NCI-H1417 treated with DMSO at 0.1 percent for 48 hours (cell line): Measurements from ENCODE around the gene KAZN.
A peak's percentile ranks its signal among the peaks of the same experiment; 100 is the strongest.
"Not testable (repeated sequence)": the region's sequence is repeated elsewhere in the genome, so short reads cannot be mapped to it uniquely, and the experiment has no call there.

Experiments
- DNase-seq: peaks from one replicate; lab custom pipeline; 2025; lab: John Stamatoyannopoulos, UW

Gene KAZN

DNA sequence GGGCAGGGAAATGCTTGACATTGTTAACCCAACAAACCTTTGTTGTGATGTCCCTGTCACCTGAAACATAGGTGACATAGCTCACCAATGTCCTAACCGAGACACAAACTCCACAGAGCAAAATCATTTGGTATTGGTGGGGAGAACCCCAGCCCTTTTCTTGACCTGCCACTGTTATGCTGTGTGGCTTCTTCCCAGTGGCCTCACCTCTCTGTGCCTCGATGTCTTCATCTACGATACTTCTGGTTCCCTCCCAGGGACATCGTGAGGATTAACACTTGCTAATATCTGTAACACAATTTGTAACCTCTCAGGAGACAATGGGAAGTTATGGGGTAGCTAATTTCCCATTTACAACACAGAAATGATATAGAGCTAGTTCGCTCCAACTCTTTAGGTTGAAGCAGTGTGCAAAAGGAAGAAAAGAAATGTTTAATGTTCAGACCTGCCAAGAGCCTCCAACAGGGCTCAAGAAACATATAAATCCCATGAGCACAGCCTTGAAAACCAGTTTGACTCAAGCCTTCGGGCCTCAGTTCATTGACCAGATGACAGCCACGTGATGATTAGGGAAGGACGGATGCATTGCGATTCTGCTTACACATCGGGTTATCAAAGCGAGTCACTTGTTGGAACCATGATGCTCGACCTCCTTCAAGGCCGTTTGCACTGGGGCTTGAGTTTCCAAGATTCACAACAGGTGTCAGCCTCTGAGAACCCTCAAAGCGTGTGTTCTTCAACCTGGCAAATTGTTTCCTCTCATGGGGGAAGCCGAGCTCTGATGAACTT is 517.3 kb downstream of the KAZN start:
- DNase-seq = no peak

DNA sequence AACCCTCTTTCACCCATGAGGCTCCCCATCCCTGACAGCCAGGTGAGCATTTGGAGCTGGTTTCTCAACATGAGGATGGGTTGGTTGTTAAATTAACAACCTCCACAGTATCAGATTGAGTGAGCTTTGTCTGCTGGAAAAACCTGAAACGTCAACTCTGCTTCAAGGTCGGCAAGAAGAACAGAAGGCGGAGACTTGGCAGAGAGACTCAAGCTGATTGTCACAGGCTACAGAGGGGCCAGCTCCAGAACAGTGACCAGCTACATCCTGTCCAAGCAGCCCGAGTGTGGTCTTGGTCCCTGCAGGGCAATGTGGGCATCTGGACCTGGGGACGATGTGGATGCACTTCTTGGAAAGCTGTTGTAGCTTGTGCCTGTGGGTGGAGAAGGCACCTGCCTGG is 518.5 kb downstream of the KAZN start:
- no peak for DNase-seq

DNA sequence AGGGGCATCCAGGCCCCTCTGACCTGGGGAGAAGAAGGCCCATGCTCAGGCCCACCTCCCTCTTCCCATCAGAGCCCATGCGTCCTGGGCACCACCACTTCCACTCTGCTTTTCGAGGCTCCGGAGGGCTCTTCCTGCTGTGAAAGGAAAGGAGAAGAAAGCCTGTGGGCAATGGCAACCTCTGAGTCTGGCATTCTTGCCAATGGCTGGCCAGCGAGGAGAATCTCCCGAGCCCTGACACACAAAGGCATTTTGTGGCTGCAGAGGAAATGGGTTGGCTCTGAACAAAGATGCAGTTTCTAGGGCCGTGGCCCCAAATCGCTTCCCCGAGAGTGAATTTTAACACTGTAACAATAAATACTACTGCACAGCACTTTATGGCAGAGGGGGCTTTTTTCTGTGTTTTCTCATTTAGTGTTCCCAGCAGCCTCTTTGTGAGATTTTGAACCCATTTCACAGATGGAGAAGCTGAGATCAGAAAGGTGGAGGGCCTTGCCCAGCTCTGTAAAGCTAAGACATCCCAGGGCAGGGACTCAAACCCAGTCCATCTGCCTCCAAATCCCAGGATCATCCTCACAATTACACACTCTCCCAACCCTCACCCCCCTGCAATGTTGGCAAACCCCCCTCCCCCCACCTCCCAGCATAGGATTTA is 519.3 kb downstream of the KAZN start:
- no peak for DNase-seq

DNA sequence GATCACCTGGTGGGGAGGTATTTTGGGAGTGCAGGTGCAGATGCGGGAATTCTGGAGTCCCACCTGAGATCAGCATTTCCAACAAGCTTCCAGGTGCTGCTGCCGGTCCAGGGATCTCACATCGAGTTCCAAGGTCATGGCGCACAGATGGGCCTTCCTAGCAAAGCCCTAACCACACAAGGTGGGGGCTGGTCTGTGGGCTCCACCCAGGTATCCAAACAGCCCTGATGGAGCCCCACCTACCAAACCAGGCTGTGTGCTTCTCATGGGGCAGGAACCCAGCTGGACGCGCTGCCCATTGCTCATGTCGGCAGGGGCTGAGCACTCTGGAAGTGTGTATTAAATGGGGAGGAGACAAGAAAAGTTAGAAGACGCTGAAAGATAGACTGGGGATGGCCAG is 520.1 kb downstream of the KAZN start:
- DNase-seq = no peak

DNA sequence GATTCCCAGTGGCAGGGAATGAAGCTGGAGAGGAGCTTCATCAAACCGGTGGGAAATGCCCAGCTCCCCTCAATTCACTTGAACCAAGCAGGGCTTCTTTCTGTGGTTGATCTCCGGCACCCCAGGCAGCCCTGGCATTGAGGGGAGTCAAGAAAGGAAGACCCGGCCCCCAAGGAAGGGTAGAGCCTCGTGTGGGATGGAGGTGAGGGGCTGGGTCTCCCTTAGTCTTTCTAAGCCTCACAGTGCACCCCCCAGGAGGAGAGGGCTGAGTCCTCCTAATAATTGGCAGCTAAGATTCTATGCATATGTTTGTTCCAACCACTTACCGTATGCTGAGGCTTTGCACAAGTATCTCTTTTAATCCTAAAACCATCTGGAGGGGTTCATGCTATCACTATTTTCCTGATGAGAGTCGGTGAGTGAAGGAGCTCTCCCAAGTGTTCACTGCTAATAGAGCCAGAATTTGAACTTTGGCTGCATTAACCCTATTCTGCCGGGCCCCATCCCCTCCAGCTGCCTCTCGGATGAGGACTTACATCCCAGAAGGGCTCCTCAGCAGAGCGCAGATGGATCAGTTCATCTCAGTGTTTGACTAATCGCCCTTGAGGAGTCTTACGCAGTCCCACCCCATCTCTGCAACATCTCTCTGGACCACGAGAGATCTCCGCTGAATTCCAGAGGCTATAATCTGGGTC is 521.9 kb downstream of the KAZN start:
- no peak for DNase-seq

DNA sequence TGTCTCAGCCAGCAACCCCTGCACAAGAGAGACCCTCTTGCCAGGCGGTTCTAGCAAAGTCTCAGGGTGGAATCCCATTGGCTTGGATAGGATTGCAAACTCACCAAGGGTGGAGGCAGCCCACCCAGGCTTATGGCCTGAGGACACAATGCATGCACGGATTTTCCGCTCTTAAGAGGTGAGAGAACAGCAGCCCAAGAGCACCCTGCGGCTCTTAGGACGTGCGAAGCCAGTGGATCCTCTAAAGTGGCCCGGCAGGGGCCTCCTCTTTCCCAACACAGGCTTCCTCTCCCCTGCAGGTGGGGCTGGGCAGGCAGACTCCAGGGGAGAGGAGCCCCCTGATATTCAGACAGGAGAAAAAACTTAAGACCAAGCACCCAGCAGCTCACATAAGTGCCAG is 523.8 kb downstream of the KAZN start:
- no peak for DNase-seq

DNA sequence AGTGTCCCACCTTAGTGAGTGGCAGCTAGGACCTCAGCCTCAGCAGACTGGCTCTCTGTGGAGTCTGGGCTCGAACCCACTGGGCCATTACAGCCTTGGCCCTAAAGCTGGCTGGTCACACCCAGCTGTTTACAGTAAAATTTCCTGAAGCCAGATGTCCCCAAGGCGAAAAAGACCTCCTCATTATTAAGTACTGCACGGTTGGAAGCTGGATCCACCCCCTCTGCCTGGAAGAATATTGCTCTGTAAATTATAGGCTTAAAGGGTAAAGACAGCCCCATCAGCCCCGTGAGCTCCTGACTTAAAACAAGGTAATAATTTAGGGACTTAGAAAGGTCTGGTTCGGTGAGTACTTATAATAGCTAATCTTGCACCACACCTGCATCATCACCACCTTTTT is 524.8 kb downstream of the KAZN start:
- peak; percentile 42 for DNase-seq

DNA sequence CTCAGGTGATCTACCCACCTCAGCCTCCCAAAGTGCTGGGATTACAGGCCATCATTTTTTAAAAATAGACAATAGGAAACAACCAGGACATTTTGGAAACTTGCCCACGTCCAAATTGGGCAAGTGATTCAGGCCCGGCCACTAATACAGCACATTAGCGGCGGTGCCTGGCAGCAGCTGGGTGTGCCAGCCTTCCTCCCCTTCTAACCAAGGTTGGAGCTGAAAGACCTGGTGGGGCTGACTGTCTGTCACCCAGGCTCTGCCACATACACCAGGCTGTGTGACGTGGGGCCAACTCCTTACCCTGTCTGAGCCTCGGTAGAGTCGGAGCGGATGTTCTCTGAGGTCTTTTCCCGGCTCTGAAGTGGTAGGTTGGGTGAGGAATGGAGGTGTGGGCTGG is 525.4 kb downstream of the KAZN start:
- no peak for DNase-seq

DNA sequence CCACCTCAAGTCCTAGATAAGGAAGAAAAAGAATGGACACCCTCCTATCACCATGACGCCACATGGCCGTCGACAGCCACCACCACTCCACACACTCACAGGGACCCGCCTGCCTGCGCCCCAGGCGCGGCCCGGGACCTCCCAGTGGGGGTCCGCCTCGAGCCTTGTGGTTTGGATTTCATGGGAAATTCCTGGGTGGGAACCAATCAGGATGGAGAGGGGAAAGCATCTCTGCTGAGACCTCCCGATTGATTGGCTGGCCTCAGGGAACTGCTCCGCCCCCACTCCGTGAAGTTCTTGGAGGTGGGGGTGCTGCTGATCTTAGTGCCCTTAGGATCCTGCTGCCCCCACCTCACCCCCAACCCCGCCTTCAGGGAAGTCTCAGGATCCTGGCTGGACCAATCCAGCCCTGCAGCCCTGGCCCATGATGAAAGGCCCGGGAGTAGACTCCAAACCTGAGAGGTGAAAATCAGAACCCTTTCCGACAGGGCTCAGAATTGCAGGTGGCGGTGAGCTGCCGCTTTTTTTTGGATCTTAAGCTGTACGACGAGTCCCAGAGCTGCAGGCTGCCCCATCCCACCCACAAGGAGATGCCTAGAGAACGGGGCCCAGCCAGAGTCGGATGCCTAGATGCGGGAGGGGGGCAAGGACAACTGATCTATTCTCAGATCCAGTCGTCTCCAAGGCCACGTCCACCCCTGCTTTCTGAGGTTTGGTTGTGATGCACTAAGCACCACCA is 526.0 kb downstream of the KAZN start:
- no peak for DNase-seq

DNA sequence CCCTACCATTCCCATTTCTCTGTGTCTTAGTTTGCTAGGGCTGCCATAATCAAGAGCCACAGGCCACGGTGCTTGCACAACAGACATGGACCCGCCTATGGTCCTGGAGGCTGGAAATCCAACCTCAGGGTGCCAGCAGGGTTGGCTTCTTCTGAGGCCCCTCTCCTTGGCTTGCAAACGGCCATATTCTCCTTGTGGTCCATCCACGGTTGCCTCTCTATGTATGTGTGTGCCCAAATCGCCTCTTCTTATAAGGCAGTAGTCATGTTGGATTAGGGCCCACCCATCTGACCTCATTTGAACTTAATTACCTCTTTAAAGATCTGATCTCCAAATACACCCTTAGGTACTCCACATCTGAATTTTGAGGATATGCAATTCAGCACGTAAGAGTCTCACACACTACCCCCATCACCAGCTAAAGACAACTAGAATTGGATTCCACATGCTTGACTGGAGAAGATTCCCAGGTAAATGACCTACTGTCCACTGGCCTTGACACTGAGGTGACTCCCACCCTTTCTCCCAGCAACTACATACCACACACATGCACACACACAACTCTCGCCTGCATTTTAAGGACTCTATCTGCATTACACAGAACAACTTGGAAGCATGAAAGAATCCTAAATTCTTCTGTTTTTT is 526.7 kb downstream of the KAZN start:
- DNase-seq = no peak

DNA sequence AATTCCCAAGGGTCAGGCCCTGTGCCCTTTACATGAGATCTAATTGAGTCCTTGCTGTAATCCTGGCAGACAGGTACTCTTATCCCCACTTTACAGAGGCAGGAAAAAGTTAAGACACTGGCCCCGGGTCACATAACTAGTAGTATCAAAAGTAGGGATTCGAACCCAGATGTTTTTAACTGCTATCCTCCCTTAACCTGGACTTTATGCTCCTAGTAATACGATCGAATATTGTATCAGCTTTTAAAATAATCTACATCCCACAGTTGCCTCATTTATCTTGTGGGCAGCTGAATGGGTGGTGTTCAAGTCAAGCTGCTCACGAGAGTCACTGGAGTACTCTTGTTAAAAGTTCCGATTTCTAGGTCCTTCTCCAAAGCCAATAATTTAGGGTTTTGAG is 529.6 kb downstream of the KAZN start:
- DNase-seq = no peak

DNA sequence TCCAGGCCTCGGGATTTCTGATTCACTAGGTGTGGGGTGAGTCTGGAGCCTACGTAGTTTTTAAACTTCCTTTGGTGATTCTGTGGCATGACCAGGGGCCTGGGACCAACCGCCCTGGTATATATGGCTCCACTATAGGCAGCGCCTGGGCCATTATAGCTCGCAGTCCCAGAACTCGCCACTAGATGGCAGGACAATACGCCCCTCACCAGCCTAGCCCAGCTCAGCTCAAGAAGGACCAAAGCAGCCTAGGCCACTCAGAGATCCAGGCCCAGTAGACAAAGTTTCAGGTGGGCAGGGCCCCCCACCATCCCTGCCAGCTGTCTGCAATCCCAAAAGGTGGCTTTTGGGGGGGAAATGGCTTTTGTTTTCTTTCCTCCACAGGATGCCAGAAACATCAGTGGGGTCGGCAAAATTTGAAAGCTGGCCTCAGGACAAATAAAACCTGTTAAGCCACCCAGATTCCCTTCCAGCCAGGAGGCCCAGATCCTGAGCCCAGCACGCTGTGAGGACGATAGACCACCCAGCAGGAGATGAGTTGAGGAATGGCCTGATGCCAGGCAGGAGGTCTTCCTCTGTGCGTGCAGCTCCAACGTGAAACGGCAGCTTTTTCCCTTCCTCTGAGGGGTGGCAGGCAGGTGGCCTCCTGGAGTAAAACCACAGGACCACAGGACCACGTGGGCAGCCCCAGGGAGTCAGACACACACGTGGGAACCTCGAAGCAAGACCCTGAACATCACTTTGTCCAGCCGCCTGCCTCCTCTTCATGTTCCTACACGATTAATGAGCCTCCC is 530.2 kb downstream of the KAZN start:
- no peak for DNase-seq

DNA sequence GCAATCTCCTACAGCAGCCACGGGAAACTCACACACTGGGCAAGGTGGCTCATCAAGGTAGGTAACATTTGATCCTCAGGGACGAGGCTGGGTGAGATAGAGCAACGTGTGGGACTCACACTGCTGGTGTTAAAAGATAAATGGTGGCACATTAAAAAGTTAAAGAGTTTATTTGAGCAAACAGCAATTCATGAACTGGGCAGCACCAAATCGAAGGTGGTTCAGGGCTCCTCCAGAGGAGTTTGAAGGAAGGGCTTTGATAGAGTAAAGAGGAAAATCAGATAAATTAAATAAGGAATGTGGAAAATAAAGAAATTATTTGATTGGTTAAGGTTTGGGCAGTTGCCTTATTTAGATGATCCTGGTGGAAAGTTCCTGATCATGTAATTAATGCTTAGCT is 531.5 kb downstream of the KAZN start:
- DNase-seq = no peak

DNA sequence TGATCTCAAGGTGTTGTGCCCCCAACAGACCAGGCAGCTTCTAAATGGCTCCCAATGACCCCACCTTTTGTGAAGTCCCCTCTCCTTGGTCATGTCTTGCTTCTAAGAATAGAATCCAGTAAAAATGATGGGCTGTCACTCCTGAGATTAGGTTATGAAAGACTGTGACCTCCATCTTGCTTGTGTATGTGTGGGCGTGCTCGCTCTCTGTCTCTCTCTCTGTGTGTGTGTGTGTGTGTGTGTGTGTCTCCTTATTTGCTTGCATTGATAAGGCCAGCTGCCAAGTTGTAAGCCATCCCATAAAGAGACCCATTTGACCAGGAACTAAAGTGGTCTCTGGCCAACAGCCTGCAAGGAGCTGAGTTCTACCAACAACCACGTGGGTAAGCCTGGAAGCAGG is 532.1 kb downstream of the KAZN start:
- no peak for DNase-seq

DNA sequence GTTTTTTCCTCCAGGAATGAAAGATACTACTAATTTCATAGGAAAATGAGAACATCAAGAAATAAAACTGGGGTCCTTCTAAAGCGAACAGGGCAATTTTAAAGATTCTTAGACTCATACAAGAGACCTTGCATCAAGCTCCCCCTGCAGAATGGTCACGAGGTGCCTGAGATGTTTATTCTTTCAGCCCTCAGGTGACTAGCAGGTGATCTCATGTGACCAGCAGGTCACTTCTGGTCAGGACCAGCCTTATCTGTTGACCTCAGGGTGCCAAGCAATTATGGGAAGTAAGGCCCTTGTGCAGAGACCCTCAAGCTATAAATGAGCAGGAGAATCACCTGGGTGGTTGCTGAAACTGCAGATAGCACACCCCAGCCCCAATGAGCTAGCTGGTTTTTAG is 534.5 kb downstream of the KAZN start:
- DNase-seq = no peak

DNA sequence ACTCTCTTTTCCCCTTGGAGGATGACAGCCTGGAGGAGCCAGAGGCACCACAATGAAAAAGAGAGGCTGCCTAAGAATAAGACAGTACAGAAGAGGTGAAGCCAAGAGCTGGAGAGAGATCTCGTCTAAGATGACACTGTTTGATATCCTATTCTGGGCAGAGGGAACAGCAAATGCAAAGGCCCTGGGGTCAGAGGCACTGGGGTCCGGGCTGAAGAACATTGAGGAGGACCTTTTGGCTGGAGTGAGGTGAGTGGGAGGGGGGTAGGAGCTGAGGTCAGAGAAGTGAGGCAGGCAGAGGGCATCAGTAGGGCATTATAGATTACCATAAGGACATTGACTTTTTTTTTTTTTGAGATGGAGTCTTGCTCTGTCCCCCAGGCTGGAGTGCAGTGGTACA is 535.8 kb downstream of the KAZN start:
- no peak for DNase-seq

DNA sequence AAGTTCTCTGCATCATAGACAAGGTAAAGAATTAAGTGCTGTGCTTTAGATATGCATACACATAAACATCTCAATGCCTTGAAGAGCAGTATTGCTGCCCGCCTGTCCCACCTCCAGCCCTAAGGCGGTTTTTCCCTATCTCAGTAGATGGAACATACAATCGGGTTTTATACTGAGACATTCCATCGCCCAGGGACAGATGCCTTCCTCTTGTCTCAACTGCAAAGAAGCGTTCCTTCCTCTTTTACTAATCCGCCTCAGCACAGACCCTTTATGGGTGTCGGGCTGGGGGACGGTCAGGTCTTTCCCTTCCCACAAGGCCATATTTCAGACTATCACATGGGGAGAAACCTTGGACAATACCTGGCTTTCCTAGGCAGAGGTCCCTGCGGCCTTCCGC is 537.1 kb downstream of the KAZN start:
- DNase-seq = not testable (repeated sequence)

DNA sequence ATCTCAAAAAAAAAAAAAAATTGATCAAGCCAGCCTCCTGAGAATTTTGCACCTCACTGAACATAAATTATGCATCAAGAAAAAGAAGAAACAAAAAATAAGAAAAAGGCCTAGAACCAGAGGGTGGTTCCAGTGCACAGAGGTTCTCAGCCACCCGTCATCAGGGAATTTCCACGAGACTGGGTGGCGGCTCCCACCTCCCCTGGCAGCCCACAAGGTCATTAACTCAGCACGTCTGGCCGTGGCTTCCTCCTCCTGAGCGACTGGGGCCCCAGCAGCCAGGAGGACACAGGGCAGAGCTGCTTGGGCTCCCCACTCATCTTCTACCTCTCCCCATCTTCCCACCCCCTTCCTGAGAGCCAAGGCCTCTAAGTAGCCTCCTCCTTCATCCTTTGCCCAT is 539.3 kb downstream of the KAZN start:
- DNase-seq = no peak

DNA sequence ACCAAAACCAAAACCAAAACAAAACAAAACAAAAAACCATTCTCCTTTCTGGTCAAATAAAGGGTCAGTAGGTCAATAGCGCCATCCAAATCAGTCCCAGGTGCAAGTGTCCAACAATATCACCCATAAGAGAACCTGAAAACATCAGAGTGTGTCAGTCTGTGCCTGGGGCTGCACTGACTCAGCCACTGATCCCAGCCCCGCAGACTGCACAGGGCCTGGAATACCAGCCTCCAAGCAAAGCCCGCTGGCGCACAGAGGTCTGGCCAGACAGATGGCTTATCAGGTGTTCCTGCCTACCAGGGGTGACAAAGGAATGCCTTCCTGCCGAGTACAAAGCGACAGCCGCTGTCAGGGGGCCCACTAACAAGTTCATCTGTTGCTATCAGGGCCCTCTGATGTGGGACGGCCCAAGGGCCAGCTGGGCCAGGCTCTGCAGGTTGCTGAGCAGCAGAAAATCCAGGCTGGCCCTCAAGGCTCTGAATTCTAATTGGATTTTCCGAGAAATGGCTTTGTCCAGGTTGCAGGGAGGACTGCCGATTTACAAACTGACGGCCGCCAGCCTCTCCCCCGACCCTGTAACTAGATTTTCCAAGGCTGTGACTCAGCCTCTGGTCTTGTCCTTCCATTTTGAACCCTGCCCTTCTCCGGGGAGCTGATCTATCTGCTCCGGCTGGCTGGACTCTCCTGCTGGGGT is 541.3 kb downstream of the KAZN start:
- DNase-seq = no peak

DNA sequence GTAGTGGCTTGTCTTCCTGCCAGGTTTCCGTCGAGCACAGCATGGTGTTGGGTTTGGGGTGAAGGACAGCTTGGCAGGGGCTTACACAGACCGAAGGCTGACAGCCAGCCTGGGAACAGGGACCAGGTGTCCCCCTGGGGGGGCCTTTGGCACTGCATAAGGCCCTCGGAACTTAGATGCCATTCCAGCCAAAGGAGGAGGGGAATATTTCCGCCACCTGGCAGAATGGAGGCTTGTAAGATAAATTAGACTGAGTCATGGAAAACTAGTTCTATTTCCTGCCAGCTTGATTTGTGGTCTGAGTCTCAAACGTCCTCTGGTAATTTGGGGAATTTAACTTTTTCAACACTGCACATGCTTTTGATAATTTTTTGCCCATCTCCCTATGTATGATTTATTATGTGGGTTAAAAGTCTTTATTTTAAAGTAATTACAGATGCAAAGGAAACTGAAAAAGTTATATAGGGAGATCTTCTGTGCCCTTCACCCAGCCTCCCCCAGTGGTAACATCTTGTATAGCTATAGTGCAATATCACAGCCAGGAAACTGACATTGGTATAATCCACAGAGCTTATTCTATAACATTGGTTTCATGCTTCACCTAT is 543.6 kb downstream of the KAZN start:
- DNase-seq = no peak
